Measurements from ENCODE around the gene CCND3.

DNA sequence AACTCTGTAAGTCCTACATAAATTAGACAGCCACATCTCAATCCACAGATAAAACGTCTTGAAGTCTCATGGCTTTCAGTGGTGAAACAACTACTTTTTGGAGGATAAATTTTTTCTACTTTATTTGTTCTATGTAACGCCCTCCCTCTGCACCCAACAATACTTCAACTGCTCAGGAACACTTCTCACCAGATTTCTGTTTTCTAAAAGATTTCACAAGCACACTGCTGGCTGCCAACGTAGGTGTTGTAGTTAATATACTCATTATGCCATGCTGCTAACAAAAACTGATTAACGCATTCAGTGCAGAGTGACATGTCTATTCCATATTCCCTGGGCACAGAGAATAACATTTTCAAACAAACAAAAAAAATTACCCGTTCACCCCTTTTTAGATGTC, 56.7 kb downstream of the CCND3 start:
- TF ChIP-seq, protein P1, sequence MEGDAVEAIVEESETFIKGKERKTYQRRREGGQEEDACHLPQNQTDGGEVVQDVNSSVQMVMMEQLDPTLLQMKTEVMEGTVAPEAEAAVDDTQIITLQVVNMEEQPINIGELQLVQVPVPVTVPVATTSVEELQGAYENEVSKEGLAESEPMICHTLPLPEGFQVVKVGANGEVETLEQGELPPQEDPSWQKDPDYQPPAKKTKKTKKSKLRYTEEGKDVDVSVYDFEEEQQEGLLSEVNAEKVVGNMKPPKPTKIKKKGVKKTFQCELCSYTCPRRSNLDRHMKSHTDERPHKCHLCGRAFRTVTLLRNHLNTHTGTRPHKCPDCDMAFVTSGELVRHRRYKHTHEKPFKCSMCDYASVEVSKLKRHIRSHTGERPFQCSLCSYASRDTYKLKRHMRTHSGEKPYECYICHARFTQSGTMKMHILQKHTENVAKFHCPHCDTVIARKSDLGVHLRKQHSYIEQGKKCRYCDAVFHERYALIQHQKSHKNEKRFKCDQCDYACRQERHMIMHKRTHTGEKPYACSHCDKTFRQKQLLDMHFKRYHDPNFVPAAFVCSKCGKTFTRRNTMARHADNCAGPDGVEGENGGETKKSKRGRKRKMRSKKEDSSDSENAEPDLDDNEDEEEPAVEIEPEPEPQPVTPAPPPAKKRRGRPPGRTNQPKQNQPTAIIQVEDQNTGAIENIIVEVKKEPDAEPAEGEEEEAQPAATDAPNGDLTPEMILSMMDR (IDR thresholded peaks at IDR 0.05), result no peak
- TF ChIP-seq POLR2A (IDR thresholded peaks at IDR 0.05), result no peak
